K562 (cell line): ENCODE results near the gene UBN2. TPM values are rescaled to one million over a fixed set of nuclear protein-coding genes. Genes with fewer than 3 reads are reported as not detected.
A peak's percentile ranks its signal among the peaks of the same experiment; 100 is the strongest.

ENCODE experiments used
- ESRRA ChIP-seq: fragments of 450-650 bp; IDR thresholded peaks from 2 replicates; pipeline ENCODE4 v1.6.1; 2014; ENCODE audit warnings: low read depth, mild to moderate bottlenecking, moderate library complexity, borderline replicate concordance
- EWSR1 ChIP-seq: fragments of 450-650 bp; IDR thresholded peaks from 2 replicates; pipeline ENCODE4 v1.6.1; 2018; ENCODE audit warnings: borderline replicate concordance, mild to moderate bottlenecking, low read depth, moderate library complexity; ENCODE audit not compliant: partially characterized antibody
- FOXP4 ChIP-seq: sonication (generic); formaldehyde crosslinking; IDR thresholded peaks from 2 replicates; pipeline ENCODE4 v1.8.0; 2022; ENCODE audit warnings: mild to moderate bottlenecking, missing genetic modification reagents, borderline replicate concordance
- GTF3C2 ChIP-seq: IDR thresholded peaks from 3 replicates; pipeline ENCODE4 v1.6.1; 2011; ENCODE audit warnings: borderline replicate concordance, mild to moderate bottlenecking, moderate library complexity; ENCODE audit not compliant: insufficient read length; ENCODE audit errors: extremely low read depth
- JUND ChIP-seq, 2 experiments: IDR thresholded peaks; 2 replicates in 1 of 2; 3 replicates in 1 of 2; pipeline ENCODE4 v1.6.1; 2011; ENCODE audit warnings: borderline replicate concordance in 2 of 2, low read depth in 2 of 2, low read length in 2 of 2, improper control_type of control experiment in 1 of 2, missing biosample characterization in 1 of 2, missing genetic modification characterization in 1 of 2, missing genetic modification reagents in 1 of 2
- MTA2 ChIP-seq: fragments of 450-650 bp; IDR thresholded peaks from 2 replicates; pipeline ENCODE4 v1.6.1; 2016; ENCODE audit warnings: low read depth
- MYNN ChIP-seq, 2 experiments: sonication (generic); formaldehyde crosslinking in 1 of 2; IDR thresholded peaks; 2 replicates each; pipeline versions ENCODE4 v1.5.0 to v1.6.1; 2016 to 2020; ENCODE audit warnings: antibody characterized with exemption in 1 of 2, missing genetic modification reagents in 1 of 2
- POLR2AphosphoS5 ChIP-seq: IDR thresholded peaks from 2 replicates; pipeline ENCODE4 v1.6.1; 2011; ENCODE audit warnings: mild to moderate bottlenecking, low read depth, low read length, moderate library complexity; ENCODE audit not compliant: control insufficient read depth, insufficient read depth
- POLR3G ChIP-seq: IDR thresholded peaks from 2 replicates; pipeline ENCODE4 v1.6.1; 2011; ENCODE audit not compliant: insufficient read length, insufficient replicate concordance; ENCODE audit errors: extremely low read depth
- RBBP5 ChIP-seq: fragments of 200-600 bp; sonication (generic); IDR thresholded peaks from 2 replicates; pipeline ENCODE4 v1.6.1; 2012; ENCODE audit warnings: borderline replicate concordance, mild to moderate bottlenecking, low read length, control low read depth, inconsistent platforms; ENCODE audit not compliant: insufficient read depth, poor library complexity, severe bottlenecking
- SMARCC2 ChIP-seq: fragments of 450-650 bp; IDR thresholded peaks from 2 replicates; pipeline ENCODE4 v1.6.1; 2017; ENCODE audit warnings: antibody characterized with exemption, moderate library complexity, mild to moderate bottlenecking, low read depth
- SUPT5H ChIP-seq: fragments of 450-650 bp; IDR thresholded peaks from 2 replicates; pipeline ENCODE4 v1.6.1; 2016
- THAP7 ChIP-seq: fragments of 250-450 bp; sonication (Bioruptor Pico); IDR thresholded peaks from 2 replicates; pipeline ENCODE4 v1.5.0; 2021
- THRA ChIP-seq: fragments of 450-650 bp; IDR thresholded peaks from 2 replicates; pipeline ENCODE4 v1.6.1; 2017; ENCODE audit warnings: mild to moderate bottlenecking, moderate library complexity
- ZBED1 ChIP-seq: IDR thresholded peaks from 2 replicates; pipeline ENCODE4 v1.6.1; 2014
- ZBTB9 ChIP-seq: fragments of 450-650 bp; formaldehyde crosslinking; IDR thresholded peaks from 2 replicates; pipeline ENCODE4 v1.4.0; 2020; ENCODE audit warnings: mild to moderate bottlenecking, moderate library complexity
- ZNF143 ChIP-seq: sonication (generic); formaldehyde crosslinking; IDR thresholded peaks from 2 replicates; pipeline ENCODE4 v1.9.0; 2022; ENCODE audit warnings: mild to moderate bottlenecking, missing genetic modification reagents
- ZNF584 ChIP-seq: fragments of 200-800 bp; sonication (Bioruptor generic); IDR thresholded peaks from 2 replicates; pipeline ENCODE4 v1.6.1; 2016; ENCODE audit warnings: low read depth, mild to moderate bottlenecking, missing genetic modification characterization, missing compliant biosample characterization
- ZNF785 ChIP-seq: fragments of 250-450 bp; sonication (Bioruptor Pico); IDR thresholded peaks from 2 replicates; pipeline ENCODE4 v1.4.0; 2020; ENCODE audit warnings: mild to moderate bottlenecking
- polyA plus RNA-seq, 8 experiments: library from polyadenylated mRNA; depleted of rRNA in 4 of 8; stranded (reverse) in 5 of 8; unstranded in 3 of 8; fragments of >200 nt; fragmentation: Nextera tagmentation in 2 of 8; fragmentation: Illumina TruSeq in 1 of 8; extraction: Ambion mirVana in 2 of 8; extraction: Trizol in 1 of 8; gene quantifications; 2 replicates each; pipeline versions ENCODE4 v1.2.1 to v1.2.3, GENCODE V29; 2011 to 2014; ENCODE audit warnings: inconsistent platforms in 1 of 8, missing spikeins in 1 of 8
- total RNA-seq, 7 experiments: library from RNA; depleted of rRNA in 6 of 7; stranded (reverse); fragments of >200 nt in 6 of 7; fragmentation: Illumina TruSeq in 2 of 7; extraction: Trizol in 2 of 7; gene quantifications; 2 replicates each; pipeline versions ENCODE4 v1.2.1 to v1.2.3, GENCODE V29; 2011 to 2021; ENCODE audit warnings: low replicate concordance in 1 of 7

Gene UBN2
- total and polyA plus RNA-seq, 9 of the 15 experiments (the other 6 are each of a cell fraction or from before 2014, with no cell fraction given), result 1.2 to 19.5 (median 9.9) TPM

GRCh38 chr7:139242741-139243281 lies 11.8 kb downstream of the UBN2 start (continued):
- TF ChIP-seq THAP7 (no peak), FOXP4 (CRISPR knock-in tag) (no peak), EWSR1 (no peak), RBBP5 (no peak), ZNF143 (CRISPR knock-in tag) (no peak), POLR3G (no peak), ZNF584 (CRISPR knock-in tag) (peak; percentile 71; the same call in 1 of the 2 replicates), SMARCC2 (no peak; the same call in 1 of the 2 replicates), SUPT5H (no peak), ESRRA (no peak), ZBED1 (no peak), THRA (no peak), ZBTB9 (CRISPR knock-in tag) (no peak), MTA2 (no peak), GTF3C2 (no peak), ZNF785 (no peak), MYNN (IDR thresholded peaks at IDR 0.05) (no peak), MYNN (CRISPR knock-in tag; IDR thresholded peaks at IDR 0.05) (no peak), JUND (IDR thresholded peaks at IDR 0.05; ENCODE audit: borderline replicate concordance, low read depth, low read length) (peak; percentile 76; the same call in 1 of the 2 replicates), JUND (tag; IDR thresholded peaks at IDR 0.05; ENCODE audit: borderline replicate concordance, low read depth, low read length) (peak; percentile 74; the same call in 1 of the 3 replicates), POLR2AphosphoS5 (no peak)
